Measurements from ENCODE around the gene RNU6-1.

RNU6-1 gene

DNA sequence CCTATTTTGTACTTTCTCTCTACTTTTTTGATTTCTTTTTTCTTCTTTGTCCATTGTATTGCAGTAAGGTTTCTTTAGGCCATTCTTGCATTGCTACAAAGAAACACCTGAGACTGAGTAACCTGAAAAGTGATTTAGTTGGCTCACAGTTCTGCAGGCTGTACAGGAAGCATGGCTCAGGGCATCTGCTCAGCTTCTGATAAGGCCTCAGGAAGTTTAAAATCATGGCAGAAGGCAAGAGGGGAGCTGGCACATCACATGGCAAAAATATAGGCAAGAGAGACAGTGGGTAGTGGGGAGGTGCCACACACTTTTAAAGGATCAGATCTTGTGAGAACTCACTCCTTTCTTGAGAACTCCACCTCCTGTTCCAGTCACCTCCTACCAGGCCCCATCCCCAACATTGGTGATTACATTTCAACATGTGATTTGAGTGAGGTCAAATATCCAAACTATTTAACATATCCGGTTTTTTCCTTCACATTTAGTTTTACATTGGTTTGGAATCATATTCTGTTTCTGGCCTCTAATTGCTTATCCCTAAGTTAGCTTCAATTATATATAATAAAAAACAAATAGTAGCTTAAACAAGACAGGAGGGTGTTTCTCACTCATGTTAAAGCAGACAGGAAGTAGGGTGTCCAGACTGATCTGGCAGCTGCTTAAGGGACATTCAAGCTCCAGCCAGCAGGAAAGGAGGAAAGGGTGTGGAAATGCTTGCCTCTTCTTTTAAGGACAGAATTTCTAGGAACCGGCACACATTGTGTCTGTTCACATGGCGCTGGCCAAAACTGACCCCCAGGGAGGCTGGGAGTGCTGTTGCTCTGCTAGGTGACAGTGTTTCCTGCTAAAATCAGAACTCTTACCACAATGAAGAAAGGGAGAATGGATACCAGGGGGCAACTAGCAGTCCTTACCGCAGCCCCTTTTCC is 43.4 kb downstream of the RNU6-1 start:
- DNase-seq: no peak

DNA sequence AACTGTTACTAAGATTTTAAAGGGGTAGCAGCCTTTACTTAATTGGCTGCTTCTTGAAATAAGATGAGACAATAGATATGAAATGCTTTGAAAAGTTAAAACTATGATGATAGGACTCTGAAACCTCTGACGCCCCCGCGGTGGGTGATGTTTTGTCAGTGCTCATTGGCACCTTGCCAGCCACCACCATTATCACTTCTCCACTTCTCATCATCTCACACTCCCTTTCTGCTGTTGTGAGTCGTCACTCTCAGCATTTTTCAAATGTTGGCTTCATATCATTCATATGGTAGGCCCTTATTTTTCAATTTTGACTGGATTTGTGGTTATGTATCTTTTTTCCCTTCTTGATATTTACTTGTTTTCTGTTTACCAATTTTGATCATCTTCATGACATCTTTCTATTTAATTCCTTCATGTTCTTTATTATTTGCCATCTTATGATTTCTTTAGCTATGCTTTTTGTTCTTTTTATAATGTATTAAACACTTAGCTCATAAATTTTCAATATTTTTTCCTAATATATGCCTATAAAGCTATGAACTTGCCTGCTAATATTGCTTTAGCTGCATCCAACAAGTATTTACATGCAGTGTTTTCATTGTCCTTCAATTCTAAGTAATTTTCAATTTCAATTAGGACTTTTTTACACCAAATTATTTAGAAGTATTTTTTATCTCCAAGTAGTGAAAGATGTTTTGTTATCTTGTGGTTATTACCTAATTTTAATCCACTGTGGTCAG is 44.8 kb downstream of the RNU6-1 start:
- DNase-seq: no peak

DNA sequence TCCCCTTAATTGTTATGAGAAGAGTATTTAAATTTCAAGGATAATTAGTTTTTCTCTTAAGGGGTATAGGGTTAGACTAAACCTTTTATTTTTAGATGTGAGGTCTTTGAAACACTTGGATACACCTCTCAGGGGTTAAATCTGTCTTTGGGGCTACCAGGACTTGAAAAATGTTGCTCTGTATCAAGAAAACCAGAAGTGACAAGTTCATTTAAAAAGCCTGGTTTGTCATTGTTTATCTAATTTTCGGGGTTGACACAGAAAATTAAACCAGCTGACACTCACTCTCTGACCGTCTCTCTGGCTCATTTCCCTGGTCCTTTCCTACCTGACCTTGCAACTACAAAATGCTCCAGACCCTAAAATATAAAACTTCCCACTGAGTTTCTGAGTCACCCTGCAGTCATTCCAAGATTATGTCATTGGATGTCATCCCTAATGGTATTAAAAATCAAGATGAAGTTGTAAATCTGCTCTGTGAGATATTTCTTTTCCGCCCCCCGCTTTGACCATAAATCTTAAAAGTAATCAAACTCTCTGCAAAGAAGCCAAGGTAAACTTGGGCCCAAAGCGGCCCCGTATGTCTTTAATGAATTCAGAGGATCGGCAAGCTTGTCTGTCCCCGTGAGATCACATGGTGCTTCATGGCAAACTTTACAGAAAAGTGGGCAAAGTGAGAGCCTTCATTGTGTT is 47.4 kb downstream of the RNU6-1 start:
- no peak for DNase-seq

DNA sequence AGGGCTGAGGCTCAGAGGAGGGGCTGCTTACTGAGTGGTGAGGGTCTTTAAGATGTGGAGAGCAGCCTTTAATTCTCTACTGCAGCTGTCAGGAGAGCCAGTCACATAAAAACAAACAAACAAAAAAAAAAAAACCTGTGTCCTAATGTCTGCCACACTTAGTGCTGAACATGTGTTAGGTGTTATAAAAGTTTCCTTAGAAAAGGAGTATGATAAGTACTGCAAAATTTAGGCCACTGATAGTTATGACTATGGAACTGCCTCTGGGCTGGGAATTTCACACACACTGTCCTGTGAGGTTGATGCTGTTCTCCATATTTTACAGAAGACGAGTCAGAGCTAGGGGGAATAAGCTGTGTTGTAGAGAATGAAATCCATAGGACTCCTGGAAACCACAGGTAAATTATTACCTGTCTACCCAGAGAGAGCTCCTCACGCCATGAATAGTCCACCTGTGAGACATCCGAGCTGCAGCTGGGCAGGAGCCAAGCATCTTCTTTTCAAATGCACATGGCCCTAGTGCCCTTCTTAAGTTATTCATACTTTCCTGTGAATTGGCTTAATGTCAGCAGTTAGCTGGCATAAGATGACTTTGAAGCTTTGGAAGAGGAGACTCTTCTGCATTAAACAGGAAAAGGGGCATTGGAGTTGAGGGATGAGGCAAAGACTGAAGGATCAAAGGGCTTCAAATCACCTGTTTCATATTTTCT is 49.1 kb downstream of the RNU6-1 start:
- DNase-seq: no peak
